ENCODE measurements around the gene NPTN. TPM values are rescaled to one million over a fixed set of nuclear protein-coding genes. Genes with fewer than 3 reads are reported as not detected.

NPTN gene
- total and polyA plus RNA-seq, 9 of the 15 experiments (the other 6 are each of a cell fraction or from before 2014, with no cell fraction given), result 9.6 to 48.5 (median 21.7) TPM

DNA sequence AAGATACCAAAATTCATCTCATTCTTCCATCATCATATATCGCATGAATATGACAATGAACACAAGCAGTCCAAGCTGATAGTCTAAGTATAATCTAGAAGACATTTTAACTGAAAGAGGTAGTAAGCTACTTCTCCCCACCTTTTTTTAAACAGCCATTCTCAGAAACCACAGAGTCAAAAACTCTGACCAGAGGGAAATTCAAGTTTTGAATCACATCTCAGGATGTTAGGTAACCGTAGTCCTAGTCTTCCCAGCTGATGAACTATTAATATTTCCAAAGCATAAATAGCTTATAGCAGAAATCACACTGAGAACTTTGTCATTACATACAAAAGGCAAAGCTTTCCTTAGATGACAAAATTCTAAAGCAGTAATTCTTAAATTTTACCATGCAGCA, 25.8 kb downstream of the NPTN start (continued):
- TF ChIP-seq THRAP3 (IDR thresholded peaks at IDR 0.05; ENCODE audit: borderline replicate concordance) (no peak), TFAM (CRISPR knock-in tag; conservative IDR thresholded peaks at IDR 0.05) (no peak), CBFB (CRISPR knock-in tag; IDR thresholded peaks at IDR 0.05) (no peak)
- TF ChIP-seq, protein P1, sequence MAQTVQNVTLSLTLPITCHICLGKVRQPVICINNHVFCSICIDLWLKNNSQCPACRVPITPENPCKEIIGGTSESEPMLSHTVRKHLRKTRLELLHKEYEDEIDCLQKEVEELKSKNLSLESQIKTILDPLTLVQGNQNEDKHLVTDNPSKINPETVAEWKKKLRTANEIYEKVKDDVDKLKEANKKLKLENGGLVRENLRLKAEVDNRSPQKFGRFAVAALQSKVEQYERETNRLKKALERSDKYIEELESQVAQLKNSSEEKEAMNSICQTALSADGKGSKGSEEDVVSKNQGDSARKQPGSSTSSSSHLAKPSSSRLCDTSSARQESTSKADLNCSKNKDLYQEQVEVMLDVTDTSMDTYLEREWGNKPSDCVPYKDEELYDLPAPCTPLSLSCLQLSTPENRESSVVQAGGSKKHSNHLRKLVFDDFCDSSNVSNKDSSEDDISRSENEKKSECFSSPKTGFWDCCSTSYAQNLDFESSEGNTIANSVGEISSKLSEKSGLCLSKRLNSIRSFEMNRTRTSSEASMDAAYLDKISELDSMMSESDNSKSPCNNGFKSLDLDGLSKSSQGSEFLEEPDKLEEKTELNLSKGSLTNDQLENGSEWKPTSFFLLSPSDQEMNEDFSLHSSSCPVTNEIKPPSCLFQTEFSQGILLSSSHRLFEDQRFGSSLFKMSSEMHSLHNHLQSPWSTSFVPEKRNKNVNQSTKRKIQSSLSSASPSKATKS (CRISPR knock-in tag; IDR thresholded peaks at IDR 0.05), result no peak

- Histone ChIP-seq H3K36me3 (ENCODE audit: control insufficient read depth, insufficient read depth, low read length) (peaks cover 3% of the 10 kb centered on the region; the same call in 1 of the 3 replicates), H3K79me2 (ENCODE audit: control insufficient read depth, insufficient read depth, low read length) (peaks cover 85% of the 10 kb centered on the region), H4K20me1 (replicated peaks; ENCODE audit: control insufficient read depth, insufficient read depth, low read length) (peaks cover 19% of the 10 kb centered on the region), H3K4me1 (replicated peaks in 1 of 2; ENCODE audit: control insufficient read depth in 2 of 2, insufficient read depth in 2 of 2, low read length in 2 of 2) (peaks cover 5 to 22% of the 10 kb centered on the region in 2 experiments; a peak in 4 of 5 replicates), H2AFZ (ENCODE audit: low read depth, low read length) (no peak overlapping the region), H3K9me3 (replicated peaks; ENCODE audit: control insufficient read depth, insufficient read depth, low read depth, low read length) (no peaks in the 10 kb centered on the region), H3K9me1 (ENCODE audit: control insufficient read depth, insufficient read depth, low read length) (no peaks in the 10 kb centered on the region), H3K27ac (ENCODE audit: extremely low read depth, low read depth, low read length) (no peak overlapping the region), H3K27me3 (ENCODE audit: control insufficient read depth in 2 of 2, insufficient read depth in 2 of 2, low read length in 2 of 2) (no peaks in the 10 kb centered on the region), H3K9ac (ENCODE audit: insufficient read depth in 1 of 2, low read depth in 2 of 2, low read length in 2 of 2) (no peak overlapping the region), H3K4me3 (no peak overlapping the region), H3K4me2 (ENCODE audit: insufficient read depth, low read length) (no peak overlapping the region)
- intact Hi-C loops (cut with micrococcal nuclease) (no loop called here), in situ Hi-C loops (cut with MboI) (no loop called here)
- WGBS (ENCODE audit: insufficient coverage, low coverage, missing lambda C conversion rate), result 78% methylated on average over 5 of the region's 5 CpGs
- FAIRE-seq, result no peak
- CTCF ChIA-PET (ENCODE audit: low intra/inter-chr PET ratio), result interaction anchor here (0.8 kb wide), 1 partner anchor 18 kb away, joined by 3 read pairs; no protein-coding TSS in a partner anchor
- ATAC-seq, result no peak
- TF ChIP-seq ZNF589 (CRISPR knock-in tag; IDR thresholded peaks at IDR 0.05; ENCODE audit: low read depth) (no peak), ZNF511 (CRISPR knock-in tag; IDR thresholded peaks at IDR 0.05) (no peak), AFF1 (IDR thresholded peaks at IDR 0.05; ENCODE audit: low read depth in 1 of 2, partially characterized antibody in 2 of 2) (no peak), TEAD1 (CRISPR knock-in tag; IDR thresholded peaks at IDR 0.05) (no peak), PURB (CRISPR knock-in tag; IDR thresholded peaks at IDR 0.05; ENCODE audit: low read depth) (no peak), NR2C2 (CRISPR knock-in tag; IDR thresholded peaks at IDR 0.05) (no peak), NR2C2 (tag; IDR thresholded peaks at IDR 0.05) (no peak), ZC3H11A (IDR thresholded peaks at IDR 0.05; ENCODE audit: low read depth, low read length) (no peak)
- no TSS peak for BruUV-seq (replicated peaks)
- DNase-seq (ENCODE audit: extremely low read depth in 1 of 4, low spot score in 3 of 4), result no peak
- POLR2A ChIA-PET, result interaction anchor here (1.5 to 2.0 kb wide), 3 partner anchors 12 to 17 kb away, joined by 5 to 6 read pairs (median 5); no protein-coding TSS in a partner anchor
These were observed 27.3 kb downstream of the NPTN start for GRCh38 chr15:73605759-73606436.
